KBM-7 (cell line): ENCODE results near the gene PITPNM1.
"Not testable (repeated sequence)": the region's sequence is repeated elsewhere in the genome, so short reads cannot be mapped to it uniquely, and the experiment has no call there.

Experiments used
- DNase-seq: peaks from one replicate; pipeline ENCODE4 v3.0.0-alpha.2; 2015
- in situ Hi-C: fragments of 300-500 bp; cut with MboI; formaldehyde crosslinking; loops from 2 replicates; pipeline ENCODE4 v1.14.3; 2020; ENCODE audit warnings: low sequenced_read_pairs, low pct_unique_long_range_greater_than_20kb, mixed read lengths

PITPNM1 gene

GRCh38 chr11:67504950-67505581 lies at the start of gene PITPNM1:
PITPNM1 (minus strand) TSS chr11:67505363; CDS start chr11:67504180, 1,183 bp downstream.
- in situ Hi-C loops, result no loop called here
- peak; percentile 23 for DNase-seq

- DNase-seq, in situ Hi-C loops: not testable (repeated sequence)
Observed at GRCh38 chr11:67551697-67552096, 46.5 kb upstream of the PITPNM1 start.

- DNase-seq, result no peak
- in situ Hi-C loops, result no loop called here
Observed at GRCh38 chr11:67551127-67551526, 46.0 kb upstream of the PITPNM1 start.

- no peak for DNase-seq
- in situ Hi-C loops, result no loop called here
Observed at GRCh38 chr11:67548555-67549110, 43.5 kb upstream of the PITPNM1 start.

- in situ Hi-C loops, DNase-seq: not testable (repeated sequence)
Observed at GRCh38 chr11:67548112-67548511, 42.9 kb upstream of the PITPNM1 start.

GRCh38 chr11:67545280-67545679 lies 40.1 kb upstream of the PITPNM1 start:
- DNase-seq, result no peak
- in situ Hi-C loops, result no loop called here

- in situ Hi-C loops, result no loop called here
- DNase-seq, result no peak
Observed at GRCh38 chr11:67544616-67545242, 39.6 kb upstream of the PITPNM1 start.

- in situ Hi-C loops, result no loop called here
Observed at GRCh38 chr11:67543585-67543984, 38.4 kb upstream of the PITPNM1 start.

GRCh38 chr11:67542971-67543370 lies 37.8 kb upstream of the PITPNM1 start:
- DNase-seq, result no peak
- in situ Hi-C loops, result no loop called here

More at GRCh38 chr11:67543585-67543984, 38.4 kb upstream of the PITPNM1 start:
- DNase-seq, result no peak

- peak; percentile 7 for DNase-seq
- in situ Hi-C loops, result no loop called here
Observed at GRCh38 chr11:67542169-67542568, 37.0 kb upstream of the PITPNM1 start.

- in situ Hi-C loops, result no loop called here
- DNase-seq, result no peak
Observed at GRCh38 chr11:67541198-67541597, 36.0 kb upstream of the PITPNM1 start.

GRCh38 chr11:67539550-67539949 lies 34.4 kb upstream of the PITPNM1 start:
- in situ Hi-C loops, result no loop called here

GRCh38 chr11:67538823-67539505 lies 33.8 kb upstream of the PITPNM1 start:
- in situ Hi-C loops, result no loop called here

More at GRCh38 chr11:67539550-67539949, 34.4 kb upstream of the PITPNM1 start:
- no peak for DNase-seq

GRCh38 chr11:67538306-67538705 lies 33.1 kb upstream of the PITPNM1 start:
- in situ Hi-C loops, result no loop called here
- no peak for DNase-seq

More at GRCh38 chr11:67538823-67539505, 33.8 kb upstream of the PITPNM1 start:
- DNase-seq, result no peak

GRCh38 chr11:67535561-67535960 lies 30.4 kb upstream of the PITPNM1 start:
- DNase-seq, result no peak
- in situ Hi-C loops, result no loop called here

- peak; percentile 46 for DNase-seq
Observed at GRCh38 chr11:67534070-67534679, 29.0 kb upstream of the PITPNM1 start.

GRCh38 chr11:67532889-67533288 lies 27.7 kb upstream of the PITPNM1 start:
- in situ Hi-C loops, result no loop called here
- DNase-seq, result no peak

More at GRCh38 chr11:67534070-67534679, 29.0 kb upstream of the PITPNM1 start:
- in situ Hi-C loops, result no loop called here

GRCh38 chr11:67530282-67530592 lies 25.1 kb upstream of the PITPNM1 start:
- DNase-seq, result no peak
- in situ Hi-C loops, result no loop called here

GRCh38 chr11:67528376-67528775 lies 23.2 kb upstream of the PITPNM1 start:
- no peak for DNase-seq
- in situ Hi-C loops, result no loop called here
